Bronchus fibroblast of lung (primary cell): ENCODE data around the gene GIMD1. TPM values are rescaled to one million over a fixed set of nuclear protein-coding genes. Genes with fewer than 3 reads are reported as not detected.

Source experiments
- total RNA-seq: library from RNA; depleted of rRNA; stranded (reverse); fragments of >200 nt; gene quantifications from 2 replicates; pipeline ENCODE4 v1.2.3, GENCODE V29; 2015

Gene GIMD1
- total RNA-seq: not detected in 2 replicates

DNA sequence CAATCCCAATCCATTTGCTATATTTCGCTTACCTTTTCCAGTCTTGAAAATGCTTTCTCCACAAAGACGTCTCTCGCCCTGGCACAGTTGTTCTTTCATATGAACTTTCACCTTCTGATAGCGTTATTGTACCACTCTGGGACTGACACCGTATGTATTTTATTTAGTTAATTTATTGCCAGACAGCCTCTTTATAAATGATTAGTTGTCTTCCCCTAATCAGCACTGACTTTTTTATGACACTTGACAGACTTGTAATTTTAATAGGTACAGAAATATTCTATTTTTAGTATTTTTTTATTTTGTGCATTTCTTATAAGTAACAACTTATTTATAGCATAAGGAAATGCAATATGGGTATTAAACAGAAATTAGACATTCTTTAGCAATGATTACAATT is at the start of gene GIMD1:
Gene GIMD1 (minus strand): TSS at position 101 of the 400 bp plus-strand sequence. CDS start 1,343 bp downstream, outside the sequence.

DNA sequence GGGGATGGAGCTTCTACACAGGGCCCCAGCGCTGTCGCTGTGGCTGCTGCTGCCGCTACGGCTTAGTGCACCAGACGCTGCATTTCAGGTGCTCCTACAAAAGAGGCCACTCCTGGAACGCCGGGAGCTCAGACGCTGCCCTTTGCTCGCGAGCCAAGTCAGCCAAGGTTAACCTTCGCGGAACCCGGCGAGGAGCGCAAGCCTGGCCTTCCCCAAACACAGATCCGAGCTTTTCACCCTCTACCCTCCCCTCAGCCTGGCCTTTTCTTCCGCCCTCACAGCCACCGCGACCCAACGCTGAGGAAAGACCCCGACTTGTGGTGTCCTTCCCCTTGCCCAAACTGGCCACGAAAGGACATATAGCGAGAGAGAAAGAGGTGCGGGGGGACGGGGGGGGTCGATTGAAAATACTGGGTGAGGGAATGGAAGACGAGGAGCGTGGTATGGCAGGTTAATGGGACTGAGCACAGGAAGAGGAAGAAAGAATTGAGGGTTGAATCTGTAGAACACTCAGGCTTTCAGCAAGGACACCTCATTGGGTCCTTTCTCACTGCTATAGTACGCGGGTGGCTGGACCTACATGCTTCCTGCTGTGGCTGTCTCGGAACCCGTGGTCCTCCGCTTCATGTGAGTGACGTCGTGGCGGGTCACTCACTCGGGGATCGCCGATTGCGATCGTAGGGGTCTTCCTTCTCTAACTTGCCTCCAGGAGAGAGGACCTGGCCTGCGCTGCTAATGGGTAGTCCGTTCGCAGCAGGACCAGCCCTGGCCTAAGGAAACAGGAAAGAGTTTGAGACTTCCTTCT is 52.4 kb downstream of the GIMD1 start, which contains the start of the genes AIMP1 and TBCK:
Gene AIMP1 (plus strand): TSS at position 583 of the 805 bp plus-strand sequence. CDS start 8,460 bp downstream, outside the sequence.
Gene TBCK (minus strand): TSS at position 242 of the 805 bp plus-strand sequence. CDS start 7,249 bp downstream, outside the sequence.

Other genes starting within 250 kb of the GIMD1 start
- 11.0 and 13.6 TPM in 2 replicates for gene TBCK, start 52.6 kb downstream of the GIMD1 start, total RNA-seq
- gene AIMP1, start 52.2 kb downstream of the GIMD1 start, total RNA-seq: 16.1 and 26.2 TPM in 2 replicates